Activated CD4-positive, alpha-beta T cell treated with anti-CD3 and anti-CD28 coated beads, Interleukin-2, amount 50 U/mL, for 24 hours (primary cell): Measurements from ENCODE around the gene PEX5L.

Experiments used
- DNase-seq, 2 donors: peaks; one replicate each; pipeline ENCODE4 v3.0.0-alpha.2; 2020; ENCODE audit warnings: low read depth in 1 of 2, low spot score in 1 of 2

The PEX5L gene

DNA sequence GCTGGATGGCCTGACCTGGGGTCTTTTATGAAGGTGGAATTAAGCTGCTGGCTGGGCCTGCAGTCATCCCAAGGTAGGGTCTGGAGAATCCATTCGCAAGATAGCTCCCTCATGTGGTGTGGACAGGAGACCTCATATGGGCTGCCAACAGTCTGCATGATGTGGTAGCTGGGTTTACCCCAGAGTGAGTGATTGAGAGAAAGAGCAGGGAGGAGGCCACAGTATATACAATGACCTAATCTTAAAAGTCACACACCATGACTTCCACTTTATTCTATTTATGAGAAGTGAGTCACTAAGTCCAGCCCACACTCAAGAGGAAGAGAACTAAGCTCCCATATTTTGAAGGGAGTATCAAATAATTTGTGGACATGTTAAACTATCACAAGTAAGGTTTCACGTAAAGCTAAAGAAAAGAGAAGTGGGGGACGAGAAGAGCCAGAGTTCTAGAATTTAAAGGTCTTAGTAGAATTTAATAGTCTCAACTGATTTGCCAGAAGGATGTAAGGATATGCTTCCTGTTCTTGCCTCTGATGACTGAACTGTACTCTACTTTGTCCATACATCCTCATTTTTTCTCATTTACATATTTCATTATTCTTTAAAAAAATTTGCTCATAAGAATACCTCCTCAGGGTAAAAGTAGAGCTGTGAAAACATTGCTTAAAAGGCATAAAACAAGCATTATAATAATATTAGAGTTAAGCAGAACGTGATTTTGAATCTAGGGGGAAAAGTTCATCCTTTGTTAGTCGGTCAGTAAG is 184.4 kb downstream of the PEX5L start:
- DNase-seq: no peak

DNA sequence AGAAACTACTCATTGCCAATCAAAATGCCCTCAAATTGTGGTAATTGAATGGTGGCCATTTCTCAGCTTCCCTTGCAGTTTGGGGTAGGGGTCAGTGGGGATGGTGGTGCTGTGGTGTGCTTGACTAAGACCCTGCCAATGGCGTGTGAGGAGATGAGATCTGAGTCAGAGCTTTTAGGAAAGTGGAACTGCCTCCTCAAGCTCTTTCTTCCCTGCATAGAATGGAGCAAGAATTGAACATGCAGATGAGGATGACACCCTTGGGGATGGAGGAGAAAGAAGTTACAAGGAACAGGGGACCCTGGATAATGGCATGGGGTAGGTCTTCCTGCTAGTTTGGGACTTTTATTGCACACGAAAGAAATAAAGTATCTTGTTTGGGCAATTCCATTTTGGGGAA is 188.0 kb downstream of the PEX5L start:
- DNase-seq: no peak

GRCh38 chr3:179842061-179842460 is 194.7 kb downstream of the PEX5L start:
- DNase-seq: no peak

DNA sequence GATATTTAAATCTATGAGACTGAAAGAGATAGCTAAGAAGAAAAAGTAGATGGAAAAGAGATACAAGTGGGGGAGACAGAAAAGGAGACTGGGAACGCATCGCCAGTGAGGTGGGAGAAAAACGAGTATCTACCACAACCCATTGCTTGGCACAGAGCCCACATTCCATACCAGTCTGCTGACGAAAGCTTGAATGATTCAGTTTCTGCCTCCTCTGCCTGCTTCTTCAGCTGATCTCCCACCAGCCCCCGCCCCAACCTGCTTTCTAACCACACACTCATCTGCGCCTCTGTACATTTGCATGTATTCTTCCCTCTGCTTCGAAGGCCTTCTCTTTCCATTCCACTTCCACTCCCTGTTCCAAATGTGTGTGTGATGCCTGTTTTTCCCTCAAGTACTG is 195.8 kb downstream of the PEX5L start:
- no peak for DNase-seq

DNA sequence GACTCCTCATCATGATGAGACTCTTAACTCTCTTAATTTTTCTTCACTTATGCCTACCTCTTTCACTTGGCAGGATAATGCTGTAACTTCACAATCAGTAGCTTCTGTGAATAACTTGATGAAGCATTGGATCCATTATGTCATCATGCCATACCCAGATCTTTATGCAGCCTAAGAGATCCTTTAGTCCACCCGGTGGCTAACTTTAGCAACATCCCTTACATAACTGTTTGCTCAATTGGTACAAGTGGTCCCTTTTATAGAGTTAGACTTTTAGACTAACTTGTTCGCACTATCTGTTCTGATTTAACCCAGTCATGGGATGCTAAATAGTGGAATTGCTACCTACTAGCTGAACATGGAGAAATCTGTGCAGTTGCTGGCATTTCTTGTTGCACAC is 199.4 kb downstream of the PEX5L start:
- DNase-seq: no peak

DNA sequence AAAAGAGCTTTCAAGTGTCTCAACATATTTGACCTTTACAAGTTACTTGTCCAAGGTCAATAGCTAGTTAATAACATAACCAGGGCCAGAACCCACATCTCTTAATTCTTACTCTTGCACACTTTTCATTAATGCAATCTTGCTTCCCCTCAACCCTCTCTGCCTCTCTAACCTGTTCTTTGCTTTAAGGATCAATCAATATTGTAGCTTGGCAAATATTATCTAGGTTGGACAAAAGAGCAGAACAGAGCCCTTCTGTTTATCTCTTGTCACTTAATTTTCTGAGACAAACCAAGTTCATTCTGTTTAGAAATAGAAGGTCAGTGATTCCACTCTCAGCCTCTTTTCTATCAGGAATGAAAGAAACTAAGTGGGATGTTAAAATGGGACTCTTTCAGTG is 203.4 kb downstream of the PEX5L start:
- DNase-seq: no peak

GRCh38 chr3:179832333-179832854 is 204.3 kb downstream of the PEX5L start:
- DNase-seq: no peak

- no peak for DNase-seq
Measured at GRCh38 chr3:179829401-179829800, 207.3 kb downstream of the PEX5L start.

- no peak for DNase-seq
Measured at GRCh38 chr3:179828738-179829137, 208.0 kb downstream of the PEX5L start.

- no peak for DNase-seq
Measured at GRCh38 chr3:179826247-179826637, 210.5 kb downstream of the PEX5L start.

GRCh38 chr3:179825527-179826246 is 211.1 kb downstream of the PEX5L start:
- DNase-seq: no peak

DNA sequence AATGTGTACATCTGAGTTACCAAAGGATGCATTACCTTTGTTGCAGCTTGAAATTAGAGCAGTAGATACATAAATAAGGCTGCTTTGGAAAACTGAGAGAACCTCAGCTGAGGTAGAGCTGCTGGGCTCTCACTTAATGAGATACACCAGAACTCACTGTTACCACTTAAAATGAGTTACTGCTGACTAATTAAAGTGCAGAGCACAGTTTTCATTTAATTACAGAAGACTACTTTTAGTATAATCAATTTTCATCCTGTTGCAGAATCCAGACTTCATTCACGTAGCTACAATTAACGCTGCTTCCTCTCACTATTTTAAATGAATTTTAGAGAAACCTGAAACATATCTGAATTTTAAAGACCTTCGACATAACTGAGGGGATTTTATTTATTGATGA is 214.4 kb downstream of the PEX5L start:
- DNase-seq: no peak

DNA sequence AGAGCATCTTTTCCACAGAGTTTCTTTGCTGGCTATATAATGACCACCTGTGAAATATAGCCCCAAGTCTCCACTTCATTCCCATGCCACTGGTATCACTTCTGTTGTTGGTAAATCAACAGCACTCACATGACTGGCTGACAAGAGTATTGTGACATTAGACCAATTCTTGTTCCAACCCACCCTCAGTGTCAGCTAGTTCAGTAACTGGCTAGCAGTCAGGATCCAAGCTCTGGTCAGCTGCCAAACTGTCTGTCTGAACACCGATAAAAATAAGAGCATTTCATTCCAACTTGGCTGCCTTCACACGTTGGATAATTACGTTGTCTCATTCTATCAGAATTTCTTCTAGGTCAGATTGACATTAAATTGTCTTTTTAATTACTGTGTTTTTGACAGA is 217.4 kb downstream of the PEX5L start:
- DNase-seq: no peak

- no peak for DNase-seq
Measured at GRCh38 chr3:179812096-179812382, 224.7 kb downstream of the PEX5L start.

- no peak for DNase-seq
Measured at GRCh38 chr3:179811321-179812095, 225.2 kb downstream of the PEX5L start.

DNA sequence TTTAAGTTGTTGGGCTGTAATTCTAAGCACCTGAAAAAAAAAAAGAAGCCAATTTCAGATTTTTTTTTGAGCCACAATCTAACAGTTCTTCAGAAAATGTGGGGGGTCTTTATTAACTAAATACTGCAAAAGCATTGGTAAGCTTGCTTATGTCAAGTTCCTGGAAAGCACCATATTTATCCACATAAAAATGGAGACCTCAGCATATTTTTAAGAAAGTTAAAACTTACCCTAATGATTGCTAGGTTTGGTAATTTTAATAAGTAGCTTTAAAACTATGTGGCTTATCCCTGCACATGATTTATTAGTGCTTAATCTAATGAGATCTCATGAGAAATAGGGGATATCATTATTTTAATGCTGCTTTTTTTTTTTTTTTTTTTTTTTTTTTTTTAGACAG is 227.1 kb downstream of the PEX5L start:
- no peak for DNase-seq

GRCh38 chr3:179807588-179807987 is 229.1 kb downstream of the PEX5L start:
- no peak for DNase-seq

DNA sequence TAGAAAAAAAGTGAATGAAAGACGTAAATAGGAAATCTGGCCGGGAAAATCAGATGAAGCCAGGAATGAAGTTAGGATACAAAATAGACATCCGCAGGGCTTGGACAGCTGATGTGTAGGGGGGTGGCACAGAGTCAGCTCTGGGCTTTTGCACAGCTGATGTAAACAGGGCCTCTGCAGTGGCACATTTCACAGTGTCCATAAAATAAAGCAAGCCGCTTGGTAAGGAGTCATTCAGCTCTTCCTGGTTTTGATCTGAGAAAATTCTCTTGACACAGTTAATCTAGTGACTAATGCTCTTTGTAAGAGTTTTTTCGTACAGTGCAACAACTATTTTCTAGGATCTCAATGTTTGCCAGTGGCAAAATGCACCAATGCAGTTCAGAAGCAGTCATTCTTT is 230.6 kb downstream of the PEX5L start:
- no peak for DNase-seq

DNA sequence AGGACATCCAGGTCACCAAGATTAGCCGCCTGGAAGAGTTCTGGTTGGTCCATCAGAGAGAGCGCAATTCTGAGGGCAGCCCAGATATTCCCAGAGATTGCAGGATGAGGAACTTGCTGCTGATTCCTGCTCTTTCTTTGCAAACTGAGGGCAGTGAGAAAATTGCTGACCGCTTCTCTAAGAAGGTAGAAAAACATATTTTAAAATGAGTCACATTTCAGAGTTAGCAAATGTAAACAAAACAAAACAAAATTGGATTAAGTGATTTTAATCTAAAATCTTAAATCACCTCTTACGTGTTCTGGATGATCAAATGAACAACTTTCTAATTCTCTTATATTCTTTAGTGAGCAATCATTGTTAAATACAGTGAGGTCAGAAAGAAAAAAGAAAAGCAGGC is 234.9 kb downstream of the PEX5L start:
- DNase-seq: no peak

DNA sequence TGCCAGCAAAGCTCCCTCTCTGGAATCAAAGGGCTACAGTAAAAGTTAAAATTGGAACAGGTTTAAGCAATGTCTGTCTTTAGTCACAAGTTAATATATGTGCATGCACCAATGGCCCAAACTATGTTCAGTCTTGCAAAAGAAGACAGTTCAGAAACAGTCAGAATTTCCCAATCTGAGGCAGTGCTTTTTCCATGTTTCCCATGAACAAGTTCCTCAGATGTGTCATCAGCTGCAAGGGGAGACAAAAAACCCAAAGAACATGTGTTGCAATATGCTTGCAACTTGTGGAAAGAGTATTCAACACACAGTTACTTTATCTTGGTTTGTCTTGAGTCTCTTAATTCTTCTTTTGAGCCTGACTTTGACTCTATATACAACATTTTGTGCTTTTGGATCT is 235.5 kb downstream of the PEX5L start:
- DNase-seq: no peak

GRCh38 chr3:179797192-179797591 is 239.5 kb downstream of the PEX5L start:
- DNase-seq: no peak

DNA sequence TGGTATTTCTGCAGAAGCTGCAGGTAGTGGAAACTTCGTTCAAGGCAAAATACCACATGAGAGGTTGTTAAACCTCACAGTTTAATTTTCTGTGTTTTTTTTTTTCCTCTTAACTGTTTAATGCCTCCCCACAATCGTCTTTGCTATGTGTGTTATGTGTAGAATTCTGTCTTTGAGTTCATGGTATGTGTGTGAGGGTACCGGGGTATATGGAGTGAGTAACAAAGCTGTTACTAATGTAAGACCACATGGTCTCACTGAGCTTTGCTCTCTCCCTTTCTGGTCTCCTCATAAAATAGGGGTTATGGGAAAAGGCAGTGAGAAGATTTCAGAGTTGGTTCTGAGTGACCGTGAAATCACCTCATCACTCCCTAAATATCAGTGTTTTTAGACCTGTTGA is 240.3 kb downstream of the PEX5L start:
- DNase-seq: no peak
